NCI-H2196 (cell line): Measurements from ENCODE around the gene TGFBR3.

Source experiments
- DNase-seq: peaks from one replicate; lab custom pipeline; 2025; ENCODE audit not compliant: unreplicated experiment; lab: John Stamatoyannopoulos, UW

TGFBR3 gene

GRCh38 chr1:91783423-91784170 is 102.4 kb downstream of the TGFBR3 start:
- DNase-seq: no peak

- DNase-seq: no peak
These were observed 103.9 kb downstream of the TGFBR3 start for GRCh38 chr1:91781901-91782622.

- DNase-seq: no peak
These were observed 104.6 kb downstream of the TGFBR3 start for GRCh38 chr1:91781371-91781825.

GRCh38 chr1:91779548-91780021 is 106.4 kb downstream of the TGFBR3 start:
- no peak for DNase-seq

- no peak for DNase-seq
These were observed 107.0 kb downstream of the TGFBR3 start for GRCh38 chr1:91778964-91779363.

GRCh38 chr1:91777630-91778300 is 108.2 kb downstream of the TGFBR3 start:
- DNase-seq: no peak

GRCh38 chr1:91777196-91777595 is 108.8 kb downstream of the TGFBR3 start:
- DNase-seq: no peak

- DNase-seq: no peak
These were observed 109.7 kb downstream of the TGFBR3 start for GRCh38 chr1:91776068-91776794.

- no peak for DNase-seq
These were observed 110.7 kb downstream of the TGFBR3 start for GRCh38 chr1:91775227-91775626.

GRCh38 chr1:91774520-91775203 is 111.3 kb downstream of the TGFBR3 start:
- no peak for DNase-seq

GRCh38 chr1:91771717-91772116 is 114.2 kb downstream of the TGFBR3 start:
- no peak for DNase-seq

GRCh38 chr1:91770667-91771268 is 115.2 kb downstream of the TGFBR3 start:
- DNase-seq: no peak

- no peak for DNase-seq
These were observed 116.2 kb downstream of the TGFBR3 start for GRCh38 chr1:91769742-91770141.

GRCh38 chr1:91768786-91769725 is 116.9 kb downstream of the TGFBR3 start:
- DNase-seq: no peak

- no peak for DNase-seq
These were observed 117.8 kb downstream of the TGFBR3 start for GRCh38 chr1:91768120-91768519.

GRCh38 chr1:91766883-91767282 is 119.1 kb downstream of the TGFBR3 start:
- DNase-seq: no peak

GRCh38 chr1:91765880-91766443 is 120.0 kb downstream of the TGFBR3 start:
- no peak for DNase-seq

- no peak for DNase-seq
These were observed 120.7 kb downstream of the TGFBR3 start for GRCh38 chr1:91765293-91765692.
